Measurements from ENCODE around the gene FBXO2.

Gene FBXO2

GRCh38 chr1:11664336-11665065 lies 10.3 kb upstream of the FBXO2 start:
- H3K4me3 ChIP-seq (ENCODE audit: control insufficient read depth, low read depth, low read length) = peak overlapping the region; percentile 52
- no peak for TF ChIP-seq CTCF (IDR thresholded peaks at IDR 0.05; ENCODE audit: control insufficient read depth, insufficient read depth, low read depth, low read length, missing control alignments)
- DNase-seq (ENCODE audit: low read depth) = no peak

GRCh38 chr1:11661103-11661502 lies 6.9 kb upstream of the FBXO2 start:
- H3K4me3 ChIP-seq (ENCODE audit: control insufficient read depth, low read depth, low read length) = no peak overlapping the region
- TF ChIP-seq CTCF (IDR thresholded peaks at IDR 0.05; ENCODE audit: control insufficient read depth, insufficient read depth, low read depth, low read length, missing control alignments) = no peak
- no peak for DNase-seq (ENCODE audit: low read depth)

- TF ChIP-seq CTCF (IDR thresholded peaks at IDR 0.05; ENCODE audit: control insufficient read depth, insufficient read depth, low read depth, low read length, missing control alignments) = no peak
- H3K4me3 ChIP-seq (ENCODE audit: control insufficient read depth, low read depth, low read length) = no peak overlapping the region
- no peak for DNase-seq (ENCODE audit: low read depth)
These were observed 5.5 kb upstream of the FBXO2 start for GRCh38 chr1:11659748-11660147.

- H3K4me3 ChIP-seq (ENCODE audit: control insufficient read depth, low read depth, low read length) = no peak overlapping the region
- no peak for DNase-seq (ENCODE audit: low read depth)
- TF ChIP-seq CTCF (IDR thresholded peaks at IDR 0.05; ENCODE audit: control insufficient read depth, insufficient read depth, low read depth, low read length, missing control alignments) = no peak
These were observed 4.3 kb upstream of the FBXO2 start for GRCh38 chr1:11658542-11658941.

GRCh38 chr1:11657654-11658053 lies 3.4 kb upstream of the FBXO2 start:
- no peak overlapping the region for H3K4me3 ChIP-seq (ENCODE audit: control insufficient read depth, low read depth, low read length)
- no peak for TF ChIP-seq CTCF (IDR thresholded peaks at IDR 0.05; ENCODE audit: control insufficient read depth, insufficient read depth, low read depth, low read length, missing control alignments)
- DNase-seq (ENCODE audit: low read depth) = no peak

- TF ChIP-seq CTCF (IDR thresholded peaks at IDR 0.05; ENCODE audit: control insufficient read depth, insufficient read depth, low read depth, low read length, missing control alignments) = no peak
- peak overlapping the region; percentile 74 for H3K4me3 ChIP-seq (ENCODE audit: control insufficient read depth, low read depth, low read length)
- DNase-seq (ENCODE audit: low read depth) = no peak
These were observed 945 bp upstream of the FBXO2 start for GRCh38 chr1:11654939-11655808.
